ENCODE results near the gene CDH22. TPM values are rescaled to one million over a fixed set of nuclear protein-coding genes. Genes with fewer than 3 reads are reported as not detected.

CDH22 gene
- total RNA-seq, 2 donors from 2014 or later, result 0.12 to 0.13 TPM

GRCh38 chr20:46160661-46161060 is 147.6 kb downstream of the CDH22 start:
- Histone ChIP-seq H3K36me3 (no peaks in the 10 kb centered on the region), H3K4me3 (no peak overlapping the region), H3K9me3 (no peaks in the 10 kb centered on the region), H3K27me3 (no peaks in the 10 kb centered on the region), H3K9ac (ENCODE audit: low read depth in 2 of 2, low read length in 2 of 2) (no peak overlapping the region), H3K27ac (no peak overlapping the region), H3K4me1 (no peaks in the 10 kb centered on the region)
- TF ChIP-seq, protein P1, sequence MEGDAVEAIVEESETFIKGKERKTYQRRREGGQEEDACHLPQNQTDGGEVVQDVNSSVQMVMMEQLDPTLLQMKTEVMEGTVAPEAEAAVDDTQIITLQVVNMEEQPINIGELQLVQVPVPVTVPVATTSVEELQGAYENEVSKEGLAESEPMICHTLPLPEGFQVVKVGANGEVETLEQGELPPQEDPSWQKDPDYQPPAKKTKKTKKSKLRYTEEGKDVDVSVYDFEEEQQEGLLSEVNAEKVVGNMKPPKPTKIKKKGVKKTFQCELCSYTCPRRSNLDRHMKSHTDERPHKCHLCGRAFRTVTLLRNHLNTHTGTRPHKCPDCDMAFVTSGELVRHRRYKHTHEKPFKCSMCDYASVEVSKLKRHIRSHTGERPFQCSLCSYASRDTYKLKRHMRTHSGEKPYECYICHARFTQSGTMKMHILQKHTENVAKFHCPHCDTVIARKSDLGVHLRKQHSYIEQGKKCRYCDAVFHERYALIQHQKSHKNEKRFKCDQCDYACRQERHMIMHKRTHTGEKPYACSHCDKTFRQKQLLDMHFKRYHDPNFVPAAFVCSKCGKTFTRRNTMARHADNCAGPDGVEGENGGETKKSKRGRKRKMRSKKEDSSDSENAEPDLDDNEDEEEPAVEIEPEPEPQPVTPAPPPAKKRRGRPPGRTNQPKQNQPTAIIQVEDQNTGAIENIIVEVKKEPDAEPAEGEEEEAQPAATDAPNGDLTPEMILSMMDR (IDR thresholded peaks at IDR 0.05), result no peak
- no peak for DNase-seq
- intact Hi-C loops (cut with DNase I), result no loop called here

GRCh38 chr20:46159101-46159897 is 149.0 kb downstream of the CDH22 start:
- intact Hi-C loops (cut with DNase I), result no loop called here
- Histone ChIP-seq H3K27ac (no peak overlapping the region), H3K27me3 (no peaks in the 10 kb centered on the region), H3K9me3 (no peaks in the 10 kb centered on the region), H3K4me3 (no peak overlapping the region), H3K4me1 (no peaks in the 10 kb centered on the region), H3K9ac (ENCODE audit: low read depth in 2 of 2, low read length in 2 of 2) (no peak overlapping the region), H3K36me3 (no peaks in the 10 kb centered on the region)
- DNase-seq, result no peak
- TF ChIP-seq, protein P1 (IDR thresholded peaks at IDR 0.05), result no peak

- Histone ChIP-seq H3K9me3 (no peaks in the 10 kb centered on the region), H3K9ac (ENCODE audit: low read depth in 2 of 2, low read length in 2 of 2) (no peak overlapping the region), H3K36me3 (no peaks in the 10 kb centered on the region), H3K4me1 (no peaks in the 10 kb centered on the region), H3K27me3 (no peaks in the 10 kb centered on the region), H3K27ac (no peak overlapping the region), H3K4me3 (no peak overlapping the region)
- no peak for DNase-seq
- intact Hi-C loops (cut with DNase I), result no loop called here
- TF ChIP-seq, protein P1 (IDR thresholded peaks at IDR 0.05), result no peak
Measured at GRCh38 chr20:46158476-46158987, 149.8 kb downstream of the CDH22 start.

- intact Hi-C loops (cut with DNase I), result no loop called here
- Histone ChIP-seq H3K27ac (no peak overlapping the region), H3K4me1 (no peaks in the 10 kb centered on the region), H3K4me3 (no peak overlapping the region), H3K36me3 (no peaks in the 10 kb centered on the region), H3K9ac (ENCODE audit: low read depth in 2 of 2, low read length in 2 of 2) (no peak overlapping the region), H3K27me3 (no peaks in the 10 kb centered on the region), H3K9me3 (no peaks in the 10 kb centered on the region)
- TF ChIP-seq, protein P1 (IDR thresholded peaks at IDR 0.05), result no peak
- DNase-seq, result no peak
Measured at GRCh38 chr20:46157625-46158024, 150.7 kb downstream of the CDH22 start.

GRCh38 chr20:46157076-46157592 is 151.2 kb downstream of the CDH22 start:
- H3K27me3 ChIP-seq, result no peaks in the 10 kb centered on the region
- no peaks in the 10 kb centered on the region for H3K36me3 ChIP-seq
- no peak for DNase-seq
- no peak overlapping the region for H3K4me3 ChIP-seq
- no peaks in the 10 kb centered on the region for H3K4me1 ChIP-seq
- no peak overlapping the region for H3K9ac ChIP-seq (ENCODE audit: low read depth in 2 of 2, low read length in 2 of 2)
- no peaks in the 10 kb centered on the region for H3K9me3 ChIP-seq
- TF ChIP-seq, protein P1 (IDR thresholded peaks at IDR 0.05), result no peak
- H3K27ac ChIP-seq, result no peak overlapping the region
- intact Hi-C loops (cut with DNase I), result no loop called here

Data from colonic mucosa (tissue), 4 donors.